Gastrocnemius medialis (tissue), 4 donors: ENCODE measurements around the gene ZNF784. TPM values are rescaled to one million over a fixed set of nuclear protein-coding genes. Genes with fewer than 3 reads are reported as not detected.
A peak's percentile ranks its signal among the peaks of the same experiment; 100 is the strongest.
"Not testable (repeated sequence)": the region's sequence is repeated elsewhere in the genome, so short reads cannot be mapped to it uniquely, and the experiment has no call there.

ENCODE experiments used
- ATAC-seq, 2 donors: fragments of 150-250 bp; one replicate each; pipeline ENCODE4 v1.9.1; 2016
- DNase-seq, 2 donors: peaks; one replicate each; pipeline ENCODE4 v3.0.0-alpha.2; 2019
- H3K27ac ChIP-seq, 4 donors: fragments of 200-600 bp; sonication (generic); 1 replicate in 1 of 4; 2 replicates in 3 of 4; pipeline ENCODE4 v1.5.1; 2016 to 2018; ENCODE audit warnings: mild to moderate bottlenecking in 2 of 4, moderate library complexity in 1 of 4
- H3K27me3 ChIP-seq, 3 donors: fragments of 200-600 bp; sonication (generic) in 2 of 3; 1 replicate in 1 of 3; 2 replicates in 2 of 3; pipeline versions ENCODE4 v1.5.1 to v1.6.0; 2016 to 2019; ENCODE audit warnings: mild to moderate bottlenecking in 1 of 3, moderate library complexity in 1 of 3
- H3K36me3 ChIP-seq, 2 donors: fragments of 200-600 bp; sonication (generic) in 1 of 2; one replicate each; pipeline ENCODE4 v1.5.1; 2017 to 2018
- H3K4me1 ChIP-seq, 2 donors: fragments of 200-600 bp; sonication (generic) in 1 of 2; one replicate each; pipeline ENCODE4 v1.5.1; 2016 to 2017; ENCODE audit warnings: mild to moderate bottlenecking in 2 of 2
- H3K4me3 ChIP-seq, 4 donors: fragments of 200-600 bp; sonication (generic) in 3 of 4; 1 replicate in 1 of 4; 2 replicates in 3 of 4; pipeline ENCODE4 v1.5.1; 2016 to 2019; ENCODE audit warnings: mild to moderate bottlenecking in 2 of 4
- H3K9me3 ChIP-seq, 3 donors: fragments of 200-600 bp; sonication (generic) in 2 of 3; 1 replicate in 1 of 3; 2 replicates in 2 of 3; pipeline ENCODE4 v1.5.1; 2016 to 2019
- CTCF ChIP-seq, 5 experiments: fragments of 450-650 bp in 3 of 5; fragments of 200-600 bp in 2 of 5; sonication (generic) in 2 of 5; IDR thresholded peaks in 4 of 5; conservative IDR thresholded peaks in 1 of 5; 1 replicate in 4 of 5; 2 replicates in 1 of 5; pipeline ENCODE4 v1.5.1; 2016 to 2019; ENCODE audit warnings: antibody characterized with exemption in 5 of 5, mild to moderate bottlenecking in 3 of 5, moderate library complexity in 3 of 5
- POLR2A ChIP-seq, 2 donors: fragments of 450-650 bp; IDR thresholded peaks; one replicate each; pipeline ENCODE4 v1.6.1; 2017; ENCODE audit warnings: antibody characterized with exemption in 2 of 2, mild to moderate bottlenecking in 2 of 2, moderate library complexity in 2 of 2
- in situ Hi-C, 4 donors: fragments of 200-750 bp; cut with MboI; loops; one replicate each; pipeline versions ENCODE4 v1.15.0 to v1.8.0; 2017; ENCODE audit warnings: low sequenced_read_pairs in 4 of 4
- intact Hi-C: fragments of 100-400 bp; cut with DNase I; formaldehyde crosslinking; loops from one replicate; pipeline ENCODE4 v1.15.1; 2023; ENCODE audit warnings: low total_unique reads
- total RNA-seq, 4 donors: library from RNA; depleted of rRNA; stranded (reverse); fragments of >200 nt; gene quantifications; one replicate each; pipeline versions ENCODE4 v1.1.0 to v1.2.3, GENCODE V29; 2016

The ZNF784 gene
- total RNA-seq, 4 donors from 2014 or later: 6.0 to 10.0 (median 8.2) TPM

GRCh38 chr19:55586976-55587668 is 37.2 kb downstream of the ZNF784 start:
- no peak for TF ChIP-seq CTCF (IDR thresholded peaks at IDR 0.05 in 4 of 5, conservative IDR thresholded peaks at IDR 0.05 in 1 of 5)
- no peak for TF ChIP-seq POLR2A (IDR thresholded peaks at IDR 0.05)
- peak; percentile 87 to 91 for ATAC-seq
- peak; percentile 77 to 84 for DNase-seq
- Histone ChIP-seq H3K36me3 (peaks cover 0 to 2% of the 10 kb centered on the region in 2 donors), H3K4me1 (peaks cover 18 to 20% of the 10 kb centered on the region in 2 donors), H3K4me3 (peak overlapping the region; percentile 35 to 55 (median 50)), H3K27ac (no peak overlapping the region), H3K9me3 (no peaks in the 10 kb centered on the region), H3K27me3 (peaks cover 3 to 11% (median 6%) of the 10 kb centered on the region in 3 donors)
- intact Hi-C loops (loop anchor here (5.0 kb wide), 1 partner anchor 80 kb away; no protein-coding TSS in a partner anchor), in situ Hi-C loops (loop anchor here in 2 of 4 donors (10.0 kb wide), 2 partner anchors 48 to 72 kb away; no protein-coding TSS in a partner anchor)

- in situ Hi-C loops (loop anchor here in 2 of 4 donors (10.0 kb wide), 2 partner anchors 49 to 71 kb away; no protein-coding TSS in a partner anchor), intact Hi-C loops (loop anchor here (5.0 kb wide), 1 partner anchor 78 kb away; no protein-coding TSS in a partner anchor)
- Histone ChIP-seq H3K9me3 (no peaks in the 10 kb centered on the region), H3K4me3 (peak overlapping the region; percentile 20 to 39 (median 34)), H3K4me1 (peaks cover 20 to 30% of the 10 kb centered on the region in 2 donors), H3K27ac (peak overlapping the region in 3 of 4 donors; percentile 6 to 55 (median 7)), H3K27me3 (peaks cover 3 to 11% (median 6%) of the 10 kb centered on the region in 3 donors), H3K36me3 (no peaks in the 10 kb centered on the region)
- ATAC-seq (no peak), DNase-seq (no peak)
- TF ChIP-seq POLR2A (IDR thresholded peaks at IDR 0.05) (no peak), CTCF (IDR thresholded peaks at IDR 0.05 in 4 of 5, conservative IDR thresholded peaks at IDR 0.05 in 1 of 5) (no peak)
Measured at GRCh38 chr19:55585658-55586339, 38.6 kb downstream of the ZNF784 start.

- Histone ChIP-seq H3K27me3 (peaks cover 3 to 11% (median 6%) of the 10 kb centered on the region in 3 donors), H3K27ac (peak overlapping the region in 1 of 4 donors; percentile 7), H3K9me3 (no peaks in the 10 kb centered on the region), H3K36me3 (no peaks in the 10 kb centered on the region), H3K4me3 (no peak overlapping the region), H3K4me1 (peaks cover 21 to 30% of the 10 kb centered on the region in 2 donors)
- no peak for DNase-seq
- intact Hi-C loops (loop anchor here (5.0 kb wide), 1 partner anchor 78 kb away; no protein-coding TSS in a partner anchor), in situ Hi-C loops (loop anchor here in 2 of 4 donors (10.0 kb wide), 2 partner anchors 50 to 70 kb away; no protein-coding TSS in a partner anchor)
- TF ChIP-seq CTCF (IDR thresholded peaks at IDR 0.05 in 4 of 5, conservative IDR thresholded peaks at IDR 0.05 in 1 of 5) (no peak), POLR2A (IDR thresholded peaks at IDR 0.05) (no peak)
- no peak for ATAC-seq
Measured at GRCh38 chr19:55584871-55585270, 39.5 kb downstream of the ZNF784 start.

- in situ Hi-C loops: loop anchor here in 2 of 4 donors (10.0 kb wide), 2 partner anchors 51 to 69 kb away; no protein-coding TSS in a partner anchor
- ATAC-seq, H3K9me3 ChIP-seq, intact Hi-C loops, DNase-seq, H3K36me3 ChIP-seq, H3K4me3 ChIP-seq, H3K27ac ChIP-seq: not testable (repeated sequence)
- Histone ChIP-seq H3K27me3 (peaks cover 3 to 11% (median 6%) of the 10 kb centered on the region in 3 donors), H3K4me1 (peaks cover 22 to 37% of the 10 kb centered on the region in 2 donors)
Measured at GRCh38 chr19:55583897-55584296, 40.5 kb downstream of the ZNF784 start.

GRCh38 chr19:55582284-55582683 is 42.1 kb downstream of the ZNF784 start:
- intact Hi-C loops, ATAC-seq, H3K9me3 ChIP-seq, H3K4me3 ChIP-seq, H3K27ac ChIP-seq, H3K36me3 ChIP-seq, DNase-seq: not testable (repeated sequence)
- Histone ChIP-seq H3K4me1 (peaks cover 16 to 34% of the 10 kb centered on the region in 2 donors), H3K27me3 (peaks cover 3 to 11% (median 6%) of the 10 kb centered on the region in 3 donors)
- in situ Hi-C loops: loop anchor here in 2 of 4 donors (10.0 kb wide), 2 partner anchors 53 to 67 kb away; no protein-coding TSS in a partner anchor
